GM18907 (cell line): ENCODE measurements around the gene NECTIN1.

Source experiments
- ATAC-seq: cut with Tn5 transposase; IDR thresholded peaks from one replicate; pipeline ENCODE4 v1.9.1; 2021; ENCODE audit warnings: mild to moderate bottlenecking, moderate library complexity; ENCODE audit not compliant: unreplicated experiment

NECTIN1 gene

GRCh38 chr11:119714590-119714989, 14.4 kb downstream of the NECTIN1 start:
- ATAC-seq, result no peak

GRCh38 chr11:119714189-119714588, 14.8 kb downstream of the NECTIN1 start:
- no peak for ATAC-seq

GRCh38 chr11:119713359-119714040, 15.5 kb downstream of the NECTIN1 start:
- no peak for ATAC-seq

GRCh38 chr11:119712459-119713358, 16.3 kb downstream of the NECTIN1 start:
- ATAC-seq, result no peak

GRCh38 chr11:119712006-119712405, 17.0 kb downstream of the NECTIN1 start:
- no peak for ATAC-seq

- ATAC-seq, result no peak
Observed at GRCh38 chr11:119711476-119711875, 17.5 kb downstream of the NECTIN1 start.

GRCh38 chr11:119710417-119710816, 18.6 kb downstream of the NECTIN1 start:
- ATAC-seq, result no peak

GRCh38 chr11:119709638-119710346, 19.2 kb downstream of the NECTIN1 start:
- no peak for ATAC-seq

GRCh38 chr11:119709171-119709570, 19.8 kb downstream of the NECTIN1 start:
- ATAC-seq, result no peak

- ATAC-seq, result no peak
Observed at GRCh38 chr11:119708384-119708783, 20.6 kb downstream of the NECTIN1 start.

- no peak for ATAC-seq
Observed at GRCh38 chr11:119706887-119707286, 22.1 kb downstream of the NECTIN1 start.

GRCh38 chr11:119706029-119706428, 23.0 kb downstream of the NECTIN1 start:
- ATAC-seq, result no peak

GRCh38 chr11:119705362-119705761, 23.6 kb downstream of the NECTIN1 start:
- no peak for ATAC-seq

- ATAC-seq, result no peak
Observed at GRCh38 chr11:119704849-119705248, 24.2 kb downstream of the NECTIN1 start.

GRCh38 chr11:119701591-119702549, 27.1 kb downstream of the NECTIN1 start:
- ATAC-seq, result no peak

- ATAC-seq, result no peak
Observed at GRCh38 chr11:119700536-119701346, 28.3 kb downstream of the NECTIN1 start.

GRCh38 chr11:119700030-119700429, 29.0 kb downstream of the NECTIN1 start:
- no peak for ATAC-seq

- no peak for ATAC-seq
Observed at GRCh38 chr11:119699227-119699626, 29.8 kb downstream of the NECTIN1 start.

- no peak for ATAC-seq
Observed at GRCh38 chr11:119697882-119698281, 31.1 kb downstream of the NECTIN1 start.

GRCh38 chr11:119697445-119697844, 31.6 kb downstream of the NECTIN1 start:
- ATAC-seq, result no peak
